K562 (cell line): ENCODE data around the gene CHRNA10. TPM values are rescaled to one million over a fixed set of nuclear protein-coding genes. Genes with fewer than 3 reads are reported as not detected.
A peak's percentile ranks its signal among the peaks of the same experiment; 100 is the strongest.

Experiments
- ATAC-seq: fragments of 200-7000 bp; cut with Tn5 transposase; 3 replicates; pipeline ENCODE4 v1.9.1; 2020; ENCODE audit warnings: moderate library complexity
- BruUV-seq: library from RNA; stranded (reverse); fragments of 400-500 nt; replicated peaks from 2 replicates; lab custom pipeline; 2021; lab: Mats Ljungman, UMichigan
- CTCF ChIA-PET: fragments of 300-600 bp; formaldehyde crosslinking; extraction: SDS; loops from one replicate; lab custom pipeline; 2021; ENCODE audit warnings: low intra/inter-chr PET ratio; lab: Yijun Ruan, JAX
- POLR2A ChIA-PET: fragments of 300-600, 350-650 bp; sonication (Branson Sonifier 250); formaldehyde crosslinking; extraction: SDS; loops from one replicate; lab custom pipeline; 2021; ENCODE audit warnings: antibody characterized with exemption, inconsistent platforms; lab: Yijun Ruan, JAX
- DNase-seq, 4 experiments: peaks; one replicate each; pipeline versions ENCODE4 v3.0.0 to v3.0.0-alpha.2; 2011 to 2018; ENCODE audit warnings: low spot score in 3 of 4, mixed read lengths in 3 of 4; ENCODE audit errors: extremely low read depth in 1 of 4
- FAIRE-seq: peaks from 2 replicates; lab custom pipeline; 2011; peaks lifted over from hg19 to GRCh38; lab: Jason Lieb, UNC
- H2AFZ ChIP-seq: 2 replicates; pipeline ENCODE4 v1.6.0; 2011; ENCODE audit warnings: low read depth, low read length, control low read depth, inconsistent platforms
- H3K27ac ChIP-seq: fragments of 200-600 bp; 3 replicates; pipeline ENCODE4 v1.8.0; 2011; ENCODE audit warnings: low read depth, mild to moderate bottlenecking, control low read depth, inconsistent platforms, low read length, moderate library complexity, mixed read lengths; ENCODE audit errors: extremely low read depth
- H3K27me3 ChIP-seq, 2 experiments: fragments of 300-600 bp in 1 of 2; 2 replicates in 1 of 2; 3 replicates in 1 of 2; pipeline versions ENCODE4 v1.6.0 to v1.8.0; 2011; ENCODE audit warnings: inconsistent platforms in 2 of 2, low read length in 2 of 2, mild to moderate bottlenecking in 1 of 2, mixed read lengths in 1 of 2, moderate library complexity in 1 of 2; ENCODE audit not compliant: control insufficient read depth in 2 of 2, insufficient read depth in 2 of 2
- H3K36me3 ChIP-seq: fragments of 300-600 bp; 3 replicates; pipeline ENCODE4 v1.8.0; 2011; ENCODE audit warnings: mild to moderate bottlenecking, low read length, inconsistent platforms; ENCODE audit not compliant: control insufficient read depth, insufficient read depth
- H3K4me1 ChIP-seq, 2 experiments: fragments of 200-600 bp in 1 of 2; replicated peaks in 1 of 2; 2 replicates in 1 of 2; 3 replicates in 1 of 2; pipeline versions ENCODE4 v1.5.1 to v1.8.0; 2011; ENCODE audit warnings: inconsistent platforms in 2 of 2, low read length in 2 of 2, mild to moderate bottlenecking in 1 of 2, mixed read lengths in 1 of 2, moderate library complexity in 1 of 2; ENCODE audit not compliant: control insufficient read depth in 2 of 2, insufficient read depth in 2 of 2
- H3K4me2 ChIP-seq: 2 replicates; pipeline ENCODE4 v1.6.1; 2011; ENCODE audit warnings: low read length, control low read depth, inconsistent platforms, mixed read lengths; ENCODE audit not compliant: insufficient read depth
- H3K4me3 ChIP-seq: fragments of 200-600 bp; sonication (generic), shearing (Covaris generic); 2 replicates; pipeline ENCODE4 v1.5.1; 2016; ENCODE audit warnings: control low read depth, inconsistent platforms
- H3K79me2 ChIP-seq: fragments of 200-600 bp; 3 replicates; pipeline ENCODE4 v1.8.0; 2011; ENCODE audit warnings: low read length, inconsistent platforms; ENCODE audit not compliant: control insufficient read depth, insufficient read depth
- H3K9ac ChIP-seq, 2 experiments: 2 replicates each; pipeline versions ENCODE4 v1.6.0 to v1.6.1; 2011; ENCODE audit warnings: low read depth in 2 of 2, low read length in 2 of 2, control low read depth in 1 of 2, inconsistent platforms in 1 of 2, mild to moderate bottlenecking in 1 of 2, mixed read lengths in 1 of 2; ENCODE audit not compliant: insufficient read depth in 1 of 2
- H3K9me1 ChIP-seq: one replicate; pipeline ENCODE4 v1.6.0; 2011; ENCODE audit warnings: inconsistent platforms, mild to moderate bottlenecking, low read length, moderate library complexity; ENCODE audit not compliant: control insufficient read depth, insufficient read depth
- H3K9me3 ChIP-seq: replicated peaks from 2 replicates; pipeline ENCODE4 v1.5.1; 2011; ENCODE audit warnings: low read depth, low read length, inconsistent platforms; ENCODE audit not compliant: control insufficient read depth, insufficient read depth
- H4K20me1 ChIP-seq: replicated peaks from 2 replicates; pipeline ENCODE4 v1.6.1; 2011; ENCODE audit warnings: low read length, inconsistent platforms, mixed read lengths; ENCODE audit not compliant: control insufficient read depth, insufficient read depth
- POLR2G ChIP-seq: fragments of 200-400 bp; formaldehyde crosslinking; IDR thresholded peaks from 2 replicates; pipeline ENCODE4 v1.6.1; 2017; ENCODE audit warnings: low read depth, mild to moderate bottlenecking, antibody characterized with exemption, low read length, moderate library complexity
- ZBTB33 ChIP-seq: sonication (generic); formaldehyde crosslinking; IDR thresholded peaks from 2 replicates; pipeline ENCODE4 v1.8.1; 2023; ENCODE audit warnings: mild to moderate bottlenecking, missing genetic modification reagents
- ZNF445 ChIP-seq: fragments of 250-450 bp; sonication (Bioruptor Pico); IDR thresholded peaks from 2 replicates; pipeline ENCODE4 v1.4.0; 2020; ENCODE audit warnings: low read depth, mild to moderate bottlenecking, moderate library complexity
- WGBS: fragments of 100-300 bp; shearing (Covaris generic); methylation state at CpG from one replicate; pipeline ENCODE4 v1.1.6; 2016; ENCODE audit warnings: low coverage, mixed read lengths; ENCODE audit not compliant: insufficient coverage; ENCODE audit errors: missing lambda C conversion rate; 5-methylcytosine and 5-hydroxymethylcytosine counted together
- in situ Hi-C: fragments of 300-500 bp; cut with MboI; formaldehyde crosslinking; loops from 4 replicates; pipeline ENCODE4 v1.15.0; 2018; ENCODE audit warnings: inconsistent platforms, mixed read lengths
- intact Hi-C: fragments of 100-400 bp; cut with micrococcal nuclease; formaldehyde crosslinking; loops from 2 replicates; pipeline ENCODE4 v1.14.2; 2022
- polyA plus RNA-seq, 8 experiments: library from polyadenylated mRNA; depleted of rRNA in 4 of 8; stranded (reverse) in 5 of 8; unstranded in 3 of 8; fragments of >200 nt; fragmentation: Nextera tagmentation in 2 of 8; fragmentation: Illumina TruSeq in 1 of 8; extraction: Ambion mirVana in 2 of 8; extraction: Trizol in 1 of 8; gene quantifications; 2 replicates each; pipeline versions ENCODE4 v1.2.1 to v1.2.3, GENCODE V29; 2011 to 2014; ENCODE audit warnings: inconsistent platforms in 1 of 8, missing spikeins in 1 of 8
- total RNA-seq, 7 experiments: library from RNA; depleted of rRNA in 6 of 7; stranded (reverse); fragments of >200 nt in 6 of 7; fragmentation: Illumina TruSeq in 2 of 7; extraction: Trizol in 2 of 7; gene quantifications; 2 replicates each; pipeline versions ENCODE4 v1.2.1 to v1.2.3, GENCODE V29; 2011 to 2021; ENCODE audit warnings: low replicate concordance in 1 of 7

CHRNA10 gene
- total and polyA plus RNA-seq, 9 of the 15 experiments (the other 6 are each of a cell fraction or from before 2014, with no cell fraction given), result 0.35 to 1.9 (median 0.81) TPM

DNA sequence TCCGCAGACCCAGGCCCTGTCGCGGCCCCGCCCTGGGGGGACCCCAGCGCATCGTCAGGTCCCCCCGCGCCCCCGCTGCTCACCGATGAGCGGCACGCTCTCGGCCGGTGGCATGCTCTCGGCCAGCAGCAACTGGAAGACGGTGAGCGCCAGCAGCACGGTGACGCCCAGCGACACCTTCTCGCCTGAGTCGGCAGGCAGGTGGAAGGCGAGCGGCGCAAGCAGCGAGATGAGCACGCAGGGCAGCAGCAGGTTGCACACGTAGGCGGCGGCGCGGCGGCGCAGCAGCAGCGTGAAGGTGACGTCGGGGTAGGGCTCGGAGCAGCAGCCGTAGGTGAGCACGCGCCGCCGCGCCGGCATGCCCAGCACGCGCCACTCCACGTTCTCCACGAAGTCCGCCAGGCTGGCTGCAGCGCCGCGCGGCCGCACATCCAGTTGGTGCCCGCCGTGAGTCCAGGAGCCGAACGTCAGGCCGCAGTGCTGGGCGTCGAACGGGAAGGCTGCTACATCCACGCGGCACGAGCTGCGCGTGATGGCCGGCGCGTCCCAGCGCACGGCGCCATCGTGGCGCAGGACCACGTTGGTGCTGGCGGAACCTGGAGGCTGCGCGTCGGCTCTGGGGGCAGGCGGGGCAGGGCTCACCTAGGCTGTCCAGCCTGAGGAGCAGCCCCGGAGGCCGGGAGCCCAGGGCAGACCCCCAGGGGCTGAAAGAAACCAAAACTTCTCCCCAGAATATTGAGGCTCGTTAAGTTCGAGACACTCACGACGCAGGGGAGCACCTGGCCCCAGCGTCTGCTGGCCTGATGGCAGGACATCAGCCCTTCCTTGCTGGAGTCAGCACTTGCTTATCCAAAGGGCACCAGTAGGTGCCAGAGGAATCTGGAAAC is 3.8 kb downstream of the CHRNA10 start:
- FAIRE-seq (no peak), DNase-seq (no peak), ATAC-seq (no peak)
- H3K79me2 ChIP-seq, result no peaks in the 10 kb centered on the region
- H3K9me1 ChIP-seq, result no peaks in the 10 kb centered on the region
- no peaks in the 10 kb centered on the region for H3K27me3 ChIP-seq
- H4K20me1 ChIP-seq, result no peaks in the 10 kb centered on the region
- ChIA-PET CTCF (no interaction called here), POLR2A (no interaction called here)
- H3K9me3 ChIP-seq, result no peaks in the 10 kb centered on the region
- intact Hi-C loops, result no loop called here
- no peak overlapping the region for H3K4me2 ChIP-seq
- BruUV-seq, result no TSS peak
- TF ChIP-seq POLR2G (0 out of 2 replicates have a peak, but pooled peaks have one; percentile 19), ZBTB33 (CRISPR knock-in tag) (peak; percentile 54; the same call in 1 of the 2 replicates), ZNF445 (CRISPR knock-in tag) (no peak)
- H2AFZ ChIP-seq, result no peak overlapping the region
- H3K9ac ChIP-seq, result no peak overlapping the region; a peak in 1 of 4 replicates
- peaks cover 0 to 16% of the 10 kb centered on the region in 2 experiments; a peak in 2 of 5 replicates for H3K4me1 ChIP-seq
- no peak overlapping the region for H3K27ac ChIP-seq
- no peak overlapping the region for H3K4me3 ChIP-seq
- WGBS, result 96% methylated on average over 42 of the region's 89 CpGs
- in situ Hi-C loops, result no loop called here
- peaks cover 34% of the 10 kb centered on the region; the same call in 1 of the 3 replicates for H3K36me3 ChIP-seq
